SK-N-SH (cell line): ENCODE results near the gene CD53. TPM values are rescaled to one million over a fixed set of nuclear protein-coding genes. Genes with fewer than 3 reads are reported as not detected.
A peak's percentile ranks its signal among the peaks of the same experiment; 100 is the strongest.

ENCODE experiments used
- CTCF ChIA-PET: fragments of 300-600, 350-600 bp; formaldehyde crosslinking; extraction: SDS; loops from one replicate; lab custom pipeline; 2021; lab: Yijun Ruan, JAX
- POLR2A ChIA-PET: fragments of 350-600 bp; sonication (Branson Sonifier 250); formaldehyde crosslinking; extraction: SDS; loops from one replicate; lab custom pipeline; 2020; ENCODE audit warnings: antibody characterized with exemption, inconsistent platforms; lab: Yijun Ruan, JAX
- DNase-seq: peaks from one replicate; pipeline ENCODE4 v3.0.0; 2012
- H2AFZ ChIP-seq: fragments of 200-600 bp; sonication (generic); 2 replicates; pipeline ENCODE4 v1.8.1; 2016; ENCODE audit warnings: antibody characterized with exemption, mild to moderate bottlenecking, low read depth
- H3F3A ChIP-seq: fragments of 200-600 bp; sonication (generic); replicated peaks from 2 replicates; pipeline ENCODE3; 2016; ENCODE audit warnings: antibody characterized with exemption, mild to moderate bottlenecking; ENCODE audit not compliant: insufficient read depth
- H3K27ac ChIP-seq, 2 experiments: fragments of 200-500 bp in 1 of 2; fragments of 200-600 bp in 1 of 2; sonication (Bioruptor generic) in 1 of 2; sonication (generic), shearing (Covaris generic) in 1 of 2; 2 replicates each; pipeline versions ENCODE4 v1.5.1 to v1.6.1; 2014 to 2016; ENCODE audit warnings: low read depth in 2 of 2, inconsistent platforms in 1 of 2, low read length in 1 of 2, mild to moderate bottlenecking in 1 of 2, mixed read lengths in 1 of 2
- H3K27me3 ChIP-seq: fragments of 200-600 bp; sonication (generic), shearing (Covaris generic); 2 replicates; pipeline ENCODE4 v1.6.1; 2016; ENCODE audit warnings: mixed run types; ENCODE audit not compliant: insufficient read depth
- H3K36me3 ChIP-seq, 2 experiments: fragments of 200-500 bp in 1 of 2; fragments of 200-600 bp in 1 of 2; sonication (Bioruptor generic) in 1 of 2; sonication (generic) in 1 of 2; replicated peaks in 1 of 2; 2 replicates each; pipeline versions ENCODE3 to v1.5.1; 2014 to 2016; ENCODE audit warnings: low read length in 1 of 2, mild to moderate bottlenecking in 1 of 2; ENCODE audit not compliant: insufficient read depth in 2 of 2, control insufficient read depth in 1 of 2
- H3K4me1 ChIP-seq, 2 experiments: fragments of 200-500 bp in 1 of 2; fragments of 200-600 bp in 1 of 2; sonication (Bioruptor generic) in 1 of 2; sonication (generic), shearing (Covaris generic) in 1 of 2; 2 replicates each; pipeline versions ENCODE4 v1.5.1 to v1.6.1; 2014 to 2016; ENCODE audit warnings: low read depth in 1 of 2, low read length in 1 of 2, mixed run types in 1 of 2; ENCODE audit not compliant: insufficient read depth in 2 of 2, control insufficient read depth in 1 of 2
- H3K4me2 ChIP-seq: fragments of 200-600 bp; sonication (generic), shearing (Covaris generic); 2 replicates; pipeline ENCODE4 v1.6.1; 2017; ENCODE audit warnings: mixed run types
- H3K4me3 ChIP-seq, 2 experiments: fragments of 200-500 bp in 1 of 2; fragments of 200-600 bp in 1 of 2; sonication (Bioruptor generic) in 1 of 2; sonication (generic), shearing (Covaris generic) in 1 of 2; 2 replicates each; pipeline versions ENCODE4 v1.5.1 to v1.8.1; 2014 to 2016; ENCODE audit warnings: low read depth in 2 of 2, inconsistent platforms in 1 of 2, low read length in 1 of 2, mild to moderate bottlenecking in 1 of 2, mixed read lengths in 1 of 2, moderate library complexity in 1 of 2
- H3K79me2 ChIP-seq: fragments of 200-600 bp; sonication (generic); 2 replicates; pipeline ENCODE4 v1.8.1; 2017; ENCODE audit warnings: mild to moderate bottlenecking; ENCODE audit not compliant: insufficient read depth
- H3K9ac ChIP-seq: fragments of 200-600 bp; sonication (generic); 2 replicates; pipeline ENCODE4 v1.6.1; 2017; ENCODE audit warnings: mixed run types
- H3K9me2 ChIP-seq: fragments of 200-600 bp; sonication (generic); 2 replicates; pipeline ENCODE4 v1.6.1; 2017; ENCODE audit warnings: mixed run types
- H3K9me3 ChIP-seq: fragments of 200-600 bp; sonication (generic); 2 replicates; pipeline ENCODE4 v1.6.1; 2017; ENCODE audit warnings: mixed run types, mild to moderate bottlenecking, moderate library complexity
- H4K20me1 ChIP-seq: fragments of 200-600 bp; sonication (generic); 2 replicates; pipeline ENCODE4 v1.6.1; 2017; ENCODE audit warnings: mild to moderate bottlenecking, mixed run types; ENCODE audit not compliant: insufficient read depth
- CHD2 ChIP-seq: fragments of 150-350 bp; IDR thresholded peaks from 2 replicates; pipeline ENCODE4 v1.6.1; 2018; ENCODE audit warnings: low read length; ENCODE audit not compliant: partially characterized antibody
- JUND ChIP-seq: IDR thresholded peaks from 2 replicates; pipeline ENCODE4 v1.4.0; 2012
- NRF1 ChIP-seq: IDR thresholded peaks from 2 replicates; pipeline ENCODE4 v1.6.1; 2012; ENCODE audit warnings: low read depth, mild to moderate bottlenecking, low read length
- RCOR1 ChIP-seq: fragments of 150-350 bp; IDR thresholded peaks from 2 replicates; pipeline ENCODE4 v1.6.1; 2017; ENCODE audit warnings: antibody characterized with exemption, low read length
- SIN3A ChIP-seq: IDR thresholded peaks from 2 replicates; pipeline ENCODE4 v1.6.1; 2012; ENCODE audit warnings: low read depth, mild to moderate bottlenecking, low read length, moderate library complexity, borderline replicate concordance
- SMC3 ChIP-seq: IDR thresholded peaks from 2 replicates; pipeline ENCODE4 v1.6.1; 2012; ENCODE audit warnings: low read depth, low read length, improper control_type of control experiment
- YY1 ChIP-seq: IDR thresholded peaks from 2 replicates; pipeline ENCODE4 v1.4.0; 2012; ENCODE audit warnings: low read depth, mild to moderate bottlenecking
- WGBS: methylation state at CpG from one replicate; pipeline ENCODE4 v1.1.6; 2017; ENCODE audit warnings: low lambda C conversion rate; 5-methylcytosine and 5-hydroxymethylcytosine counted together
- polyA plus RNA-seq, 3 experiments: library from polyadenylated mRNA; depleted of rRNA; stranded (reverse); fragments of >200 nt; gene quantifications; 2 replicates each; pipeline ENCODE4 v1.2.3, GENCODE V29; 2012
- TF ChIP-seq, protein P1 (sequence below): fragments of 150-350 bp; IDR thresholded peaks from 2 replicates; pipeline ENCODE4 v1.6.1; 2016; ENCODE audit warnings: mild to moderate bottlenecking, low read depth, low read length
- TF ChIP-seq, protein P2 (sequence below): IDR thresholded peaks from 2 replicates; pipeline ENCODE4 v1.4.0; 2012; ENCODE audit warnings: low read depth, borderline replicate concordance
- TF ChIP-seq, protein P3 (sequence below): IDR thresholded peaks from 2 replicates; pipeline ENCODE4; 2012

Gene CD53
- polyA plus RNA-seq, 1 of the 3 experiments (the other 2 are of a cell fraction) = not detected

DNA sequence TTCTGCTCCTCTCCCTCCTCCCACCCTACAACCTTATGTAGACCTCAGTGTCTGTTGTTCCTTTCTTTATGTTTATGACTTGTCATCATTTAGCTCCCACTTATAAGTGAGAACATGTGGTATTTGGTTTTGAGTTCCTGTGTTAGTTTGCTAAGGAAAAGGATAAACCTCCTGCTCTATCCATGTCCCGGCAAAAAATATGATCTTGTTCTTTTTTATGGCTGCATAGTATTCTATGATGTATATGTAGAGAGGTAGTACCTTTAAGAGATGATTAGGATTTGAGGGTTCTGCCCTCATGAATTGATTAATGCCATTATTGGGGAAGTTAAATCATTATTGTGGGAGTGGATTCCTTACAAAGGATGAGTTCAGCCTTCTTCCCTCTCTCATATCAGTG is 49.0 kb downstream of the CD53 start:
- H3K4me3 ChIP-seq = no peak overlapping the region
- TF ChIP-seq CHD2 = no peak
- TF ChIP-seq, protein P1, sequence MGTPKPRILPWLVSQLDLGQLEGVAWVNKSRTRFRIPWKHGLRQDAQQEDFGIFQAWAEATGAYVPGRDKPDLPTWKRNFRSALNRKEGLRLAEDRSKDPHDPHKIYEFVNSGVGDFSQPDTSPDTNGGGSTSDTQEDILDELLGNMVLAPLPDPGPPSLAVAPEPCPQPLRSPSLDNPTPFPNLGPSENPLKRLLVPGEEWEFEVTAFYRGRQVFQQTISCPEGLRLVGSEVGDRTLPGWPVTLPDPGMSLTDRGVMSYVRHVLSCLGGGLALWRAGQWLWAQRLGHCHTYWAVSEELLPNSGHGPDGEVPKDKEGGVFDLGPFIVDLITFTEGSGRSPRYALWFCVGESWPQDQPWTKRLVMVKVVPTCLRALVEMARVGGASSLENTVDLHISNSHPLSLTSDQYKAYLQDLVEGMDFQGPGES = no peak
- TF ChIP-seq, protein P2, sequence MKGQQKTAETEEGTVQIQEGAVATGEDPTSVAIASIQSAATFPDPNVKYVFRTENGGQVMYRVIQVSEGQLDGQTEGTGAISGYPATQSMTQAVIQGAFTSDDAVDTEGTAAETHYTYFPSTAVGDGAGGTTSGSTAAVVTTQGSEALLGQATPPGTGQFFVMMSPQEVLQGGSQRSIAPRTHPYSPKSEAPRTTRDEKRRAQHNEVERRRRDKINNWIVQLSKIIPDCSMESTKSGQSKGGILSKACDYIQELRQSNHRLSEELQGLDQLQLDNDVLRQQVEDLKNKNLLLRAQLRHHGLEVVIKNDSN = no peak
- no peak for TF ChIP-seq SIN3A
- TF ChIP-seq SMC3 = no peak
- no peak for TF ChIP-seq RCOR1
- TF ChIP-seq YY1 = no peak
- TF ChIP-seq, protein P3, sequence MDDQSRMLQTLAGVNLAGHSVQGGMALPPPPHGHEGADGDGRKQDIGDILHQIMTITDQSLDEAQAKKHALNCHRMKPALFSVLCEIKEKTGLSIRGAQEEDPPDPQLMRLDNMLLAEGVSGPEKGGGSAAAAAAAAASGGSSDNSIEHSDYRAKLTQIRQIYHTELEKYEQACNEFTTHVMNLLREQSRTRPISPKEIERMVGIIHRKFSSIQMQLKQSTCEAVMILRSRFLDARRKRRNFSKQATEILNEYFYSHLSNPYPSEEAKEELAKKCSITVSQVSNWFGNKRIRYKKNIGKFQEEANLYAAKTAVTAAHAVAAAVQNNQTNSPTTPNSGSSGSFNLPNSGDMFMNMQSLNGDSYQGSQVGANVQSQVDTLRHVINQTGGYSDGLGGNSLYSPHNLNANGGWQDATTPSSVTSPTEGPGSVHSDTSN = no peak
- TF ChIP-seq, all 33 proteins: peak for 0
- CTCF ChIA-PET = no interaction called here
- POLR2A ChIA-PET = no interaction called here
- 45% methylated on average over 1 of the region's 1 CpG for WGBS
- no peak for DNase-seq
- Histone ChIP-seq H3K27ac (no peak overlapping the region), H4K20me1 (no peaks in the 10 kb centered on the region), H3K4me2 (no peak overlapping the region), H3K27me3 (no peaks in the 10 kb centered on the region), H3K4me1 (no peaks in the 10 kb centered on the region), H3K36me3 (no peaks in the 10 kb centered on the region), H3K9ac (no peak overlapping the region), H3K79me2 (no peaks in the 10 kb centered on the region), H2AFZ (no peak overlapping the region), H3K9me2 (no peaks in the 10 kb centered on the region), H3F3A (no peaks in the 10 kb centered on the region), H3K9me3 (no peaks in the 10 kb centered on the region)

DNA sequence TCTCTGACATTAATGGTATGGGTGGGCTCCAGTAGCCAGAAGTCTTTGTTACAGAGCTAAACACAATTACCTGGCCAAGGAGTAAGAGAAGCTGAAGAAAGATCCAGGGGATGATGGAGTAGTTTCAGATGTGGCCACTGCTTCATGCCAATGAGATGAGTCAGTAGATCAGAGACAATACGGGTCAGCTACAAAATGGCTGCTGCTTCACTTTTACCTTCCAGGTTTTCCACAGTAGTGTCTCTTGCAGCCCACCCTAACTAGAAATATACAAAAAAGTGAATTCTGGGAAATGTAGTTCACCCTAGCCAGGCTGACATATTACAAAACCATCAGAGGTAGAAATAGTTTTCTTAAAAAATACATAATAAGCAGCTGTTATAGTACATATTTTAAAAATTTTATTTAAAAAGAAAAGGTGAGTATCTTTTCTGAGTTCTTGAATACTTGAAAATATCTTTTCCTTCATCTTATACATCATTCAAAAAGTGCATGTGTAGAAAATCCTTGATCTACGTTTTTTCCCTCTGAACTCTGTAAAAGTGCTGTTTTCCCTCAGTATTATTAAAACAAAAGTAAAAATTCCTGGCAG is 54.6 kb downstream of the CD53 start:
- Histone ChIP-seq H3K9me2 (no peaks in the 10 kb centered on the region), H3F3A (no peaks in the 10 kb centered on the region), H3K27ac (no peak overlapping the region), H4K20me1 (no peaks in the 10 kb centered on the region), H3K4me1 (no peaks in the 10 kb centered on the region), H3K9me3 (no peaks in the 10 kb centered on the region), H3K9ac (no peak overlapping the region), H2AFZ (no peak overlapping the region; the same call in 1 of the 2 replicates), H3K4me3 (no peak overlapping the region), H3K4me2 (no peak overlapping the region), H3K27me3 (no peaks in the 10 kb centered on the region), H3K79me2 (no peaks in the 10 kb centered on the region), H3K36me3 (no peaks in the 10 kb centered on the region)
- CTCF ChIA-PET = interaction anchor here (0.9 to 1.2 kb wide), 3 partner anchors 11 to 64 kb away, joined by 3 read pairs; no protein-coding TSS in a partner anchor
- DNase-seq = no peak
- TF ChIP-seq NRF1 (no peak), JUND (0 out of 2 replicates have a peak, but pooled peaks have one; percentile 11), YY1 (peak; percentile 39; the same call in 1 of the 2 replicates)
- POLR2A ChIA-PET = no interaction called here
- WGBS = 14% methylated on average over 2 of the region's 2 CpGs
